Endothelial cell of umbilical vein (primary cell): Measurements from ENCODE around the gene PIGA. TPM values are rescaled to one million over a fixed set of nuclear protein-coding genes. Genes with fewer than 3 reads are reported as not detected.

ENCODE experiments used
- BruUV-seq: library from RNA; stranded (reverse); fragments of 400-500 nt; replicated peaks from 2 replicates; lab custom pipeline; 2021; lab: Mats Ljungman, UMichigan
- CTCF ChIA-PET: fragments of 300-600, 350-600 bp; sonication (Branson Sonifier 250); formaldehyde crosslinking; loops from one replicate; lab custom pipeline; 2021; ENCODE audit warnings: antibody characterized with exemption, inconsistent platforms; lab: Charles Lee
- POLR2A ChIA-PET: fragments of 300-600, 350-600 bp; sonication (Branson Sonifier 250); formaldehyde crosslinking; loops from one replicate; lab custom pipeline; 2021; ENCODE audit warnings: antibody characterized with exemption, inconsistent platforms; lab: Charles Lee
- DNase-seq: peaks from one replicate; pipeline ENCODE4 v3.0.0-alpha.2; 2011; ENCODE audit warnings: low read depth, low spot score
- FAIRE-seq: peaks from 2 replicates; lab custom pipeline; 2011; peaks lifted over from hg19 to GRCh38; lab: Jason Lieb, UNC
- H2AFZ ChIP-seq: 2 replicates; pipeline ENCODE4 v1.6.0; 2012; ENCODE audit warnings: low read depth, low read length, control low read depth, inconsistent platforms
- H3K27ac ChIP-seq: 2 replicates; pipeline ENCODE4 v1.5.1; 2011; ENCODE audit warnings: low read depth, mild to moderate bottlenecking, control low read depth, low read length, moderate library complexity; ENCODE audit not compliant: insufficient read depth
- H3K27me3 ChIP-seq, 2 experiments: 2 replicates each; pipeline versions ENCODE4 v1.6.0 to v1.6.1; 2011; ENCODE audit warnings: low read length in 2 of 2, mixed read lengths in 1 of 2; ENCODE audit not compliant: control insufficient read depth in 2 of 2, insufficient read depth in 2 of 2
- H3K36me3 ChIP-seq, 2 experiments: 2 replicates in 1 of 2; 3 replicates in 1 of 2; pipeline ENCODE4 v1.5.1; 2011; ENCODE audit warnings: low read length in 2 of 2, mild to moderate bottlenecking in 1 of 2, moderate library complexity in 1 of 2; ENCODE audit not compliant: control insufficient read depth in 2 of 2, insufficient read depth in 2 of 2; ENCODE audit errors: extremely low read depth in 1 of 2
- H3K4me1 ChIP-seq: 3 replicates; pipeline ENCODE4 v1.5.1; 2011; ENCODE audit warnings: mild to moderate bottlenecking, low read length; ENCODE audit not compliant: control insufficient read depth, insufficient read depth; ENCODE audit errors: extremely low read depth
- H3K4me2 ChIP-seq: 2 replicates; pipeline ENCODE4 v1.6.1; 2011; ENCODE audit warnings: low read length, control low read depth, mixed read lengths; ENCODE audit not compliant: insufficient read depth
- H3K4me3 ChIP-seq, 3 experiments: fragments of 200-600 bp in 1 of 3; sonication (generic), shearing (Covaris generic) in 1 of 3; replicated peaks in 1 of 3; 2 replicates each; pipeline ENCODE4 v1.5.1; 2011 to 2016; ENCODE audit warnings: control low read depth in 3 of 3, low read length in 3 of 3, mild to moderate bottlenecking in 2 of 3, inconsistent platforms in 1 of 3, low read depth in 1 of 3, moderate library complexity in 1 of 3; ENCODE audit not compliant: insufficient read depth in 1 of 3
- H3K79me2 ChIP-seq: 2 replicates; pipeline ENCODE4 v1.6.0; 2012; ENCODE audit warnings: low read length, inconsistent platforms; ENCODE audit not compliant: control insufficient read depth, insufficient read depth
- H3K9ac ChIP-seq: replicated peaks from 2 replicates; pipeline ENCODE3; 2011; ENCODE audit warnings: low read length, control low read depth; ENCODE audit not compliant: insufficient read depth; ENCODE audit errors: extremely low read depth
- H3K9me1 ChIP-seq: replicated peaks from 3 replicates; pipeline ENCODE4 v1.6.0; 2011; ENCODE audit warnings: mild to moderate bottlenecking, low read length; ENCODE audit not compliant: control insufficient read depth, insufficient read depth; ENCODE audit errors: extremely low read depth
- H3K9me3 ChIP-seq: replicated peaks from 2 replicates; pipeline ENCODE4 v1.5.1; 2012; ENCODE audit warnings: low read length, inconsistent platforms; ENCODE audit not compliant: control insufficient read depth, insufficient read depth
- H4K20me1 ChIP-seq: replicated peaks from 2 replicates; pipeline ENCODE3; 2011; ENCODE audit warnings: mild to moderate bottlenecking, low read length; ENCODE audit not compliant: control insufficient read depth, insufficient read depth; ENCODE audit errors: extremely low read depth
- EZH2 ChIP-seq: IDR thresholded peaks from 2 replicates; pipeline ENCODE4 v1.6.1; 2012; ENCODE audit warnings: borderline replicate concordance, low read depth, mild to moderate bottlenecking, moderate library complexity, low read length, inconsistent platforms; ENCODE audit not compliant: severe bottlenecking
- FOS ChIP-seq: IDR thresholded peaks from 2 replicates; pipeline ENCODE4 v1.6.1; 2011; ENCODE audit warnings: mild to moderate bottlenecking, low read length, moderate library complexity, borderline replicate concordance; ENCODE audit not compliant: insufficient read depth
- GATA2 ChIP-seq: IDR thresholded peaks from 2 replicates; pipeline ENCODE4 v1.7.0; 2011; ENCODE audit warnings: low read depth, mild to moderate bottlenecking, moderate library complexity, mixed read lengths, low read length; ENCODE audit not compliant: insufficient read length, insufficient read depth
- JUN ChIP-seq: IDR thresholded peaks from 2 replicates; pipeline ENCODE4 v1.6.1; 2011; ENCODE audit warnings: borderline replicate concordance, low read depth; ENCODE audit not compliant: insufficient read length, insufficient read depth
- MYC ChIP-seq: IDR thresholded peaks from one replicate; pipeline ENCODE4 v1.6.1; 2011; ENCODE audit warnings: mild to moderate bottlenecking, low read depth, low read length
- POLR2A ChIP-seq: IDR thresholded peaks from 2 replicates; pipeline ENCODE4 v1.6.1; 2012; ENCODE audit warnings: low read depth, mild to moderate bottlenecking, control low read depth, low read length
- POLR2AphosphoS5 ChIP-seq: IDR thresholded peaks from 2 replicates; pipeline ENCODE4 v1.6.1; 2012; ENCODE audit warnings: low read depth, mild to moderate bottlenecking, control low read depth, low read length, moderate library complexity; ENCODE audit not compliant: insufficient read depth
- dilution Hi-C: fragments of 300-500 bp; cut with MboI; formaldehyde crosslinking; loops from one replicate; pipeline ENCODE4 v1.15.0; 2019; ENCODE audit warnings: low sequenced_read_pairs; ENCODE audit not compliant: extremely low pct_ligation_motif_present
- intact Hi-C: fragments of 100-400 bp; cut with micrococcal nuclease; formaldehyde crosslinking; loops from one replicate; pipeline ENCODE4 v1.10.0; 2022
- polyA plus RNA-seq, 4 experiments: library from polyadenylated mRNA; depleted of rRNA in 3 of 4; stranded (reverse) in 3 of 4; unstranded in 1 of 4; fragments of >200 nt; gene quantifications; 2 replicates each; pipeline versions ENCODE4 v1.2.1 to v1.2.3, GENCODE V29; 2011 to 2012; ENCODE audit warnings: missing spikeins in 1 of 4
- total RNA-seq: library from RNA; stranded (reverse); gene quantifications from 2 replicates; pipeline ENCODE4 v1.2.3, GENCODE V29; 2021
- TF ChIP-seq, protein P1 (sequence below), 2 donors: IDR thresholded peaks; 1 replicate in 1 of 2; 2 replicates in 1 of 2; pipeline ENCODE4 v1.5.1; 2011; ENCODE audit warnings: low read length in 2 of 2, mild to moderate bottlenecking in 2 of 2, moderate library complexity in 2 of 2, control low read depth in 1 of 2, inconsistent platforms in 1 of 2, low read depth in 1 of 2; ENCODE audit not compliant: insufficient read depth in 1 of 2; ENCODE audit errors: extremely low read depth in 1 of 2
- TF ChIP-seq, protein P2 (sequence below): IDR thresholded peaks from 2 replicates; pipeline ENCODE4 v1.6.1; 2011; ENCODE audit not compliant: insufficient read depth, insufficient read length

The PIGA gene
- total and polyA plus RNA-seq, 2 donors (not counting 3 experiments of a cell fraction or from before 2014, with no cell fraction given) = 4.0 to 12.1 TPM

DNA sequence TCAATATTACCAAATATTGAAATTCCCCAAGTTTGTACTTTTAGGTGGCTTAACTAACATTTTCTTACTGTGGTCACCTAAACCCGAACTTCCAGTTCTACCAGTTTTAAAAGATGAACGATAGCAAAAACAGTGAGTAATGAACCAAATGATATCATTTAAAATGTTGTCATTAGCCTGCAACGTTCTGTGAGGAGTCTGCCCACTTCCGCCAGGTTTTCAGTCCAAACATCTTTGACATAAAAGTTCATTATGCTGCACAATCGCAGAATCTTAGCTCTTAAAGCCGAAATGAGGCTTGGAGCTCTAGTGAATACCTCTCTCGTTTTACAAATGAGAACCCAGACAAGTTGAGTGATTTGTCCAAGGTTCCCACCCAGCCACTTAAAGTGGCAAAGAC, 762 bp downstream of the PIGA start:
- Histone ChIP-seq H3K36me3 (peaks cover 0 to 3% of the 10 kb centered on the region in 2 experiments), H4K20me1 (no peaks in the 10 kb centered on the region), H3K27me3 (peaks cover 3 to 6% of the 10 kb centered on the region in 2 experiments), H2AFZ (peak overlapping the region; percentile 71), H3K4me2 (peak overlapping the region; percentile 85), H3K4me1 (peaks cover 4% of the 10 kb centered on the region), H3K9me1 (no peaks in the 10 kb centered on the region), H3K9ac (peak overlapping the region; percentile 92), H3K4me3 (peak overlapping the region; percentile 39 to 89 (median 60)), H3K9me3 (no peaks in the 10 kb centered on the region), H3K27ac (peak overlapping the region; percentile 81), H3K79me2 (no peaks in the 10 kb centered on the region)
- dilution Hi-C loops = no loop called here
- ChIA-PET CTCF (interaction anchor here (0.7 kb wide), 1 partner anchor 90 kb away, joined by 3 read pairs; no protein-coding TSS in a partner anchor), POLR2A (no interaction called here)
- DNase-seq = no peak
- no TSS peak for BruUV-seq
- TF ChIP-seq POLR2AphosphoS5 (no peak), JUN (no peak), MYC (no peak), FOS (no peak), GATA2 (no peak), POLR2A (no peak), EZH2 (no peak)
- TF ChIP-seq, protein P1, sequence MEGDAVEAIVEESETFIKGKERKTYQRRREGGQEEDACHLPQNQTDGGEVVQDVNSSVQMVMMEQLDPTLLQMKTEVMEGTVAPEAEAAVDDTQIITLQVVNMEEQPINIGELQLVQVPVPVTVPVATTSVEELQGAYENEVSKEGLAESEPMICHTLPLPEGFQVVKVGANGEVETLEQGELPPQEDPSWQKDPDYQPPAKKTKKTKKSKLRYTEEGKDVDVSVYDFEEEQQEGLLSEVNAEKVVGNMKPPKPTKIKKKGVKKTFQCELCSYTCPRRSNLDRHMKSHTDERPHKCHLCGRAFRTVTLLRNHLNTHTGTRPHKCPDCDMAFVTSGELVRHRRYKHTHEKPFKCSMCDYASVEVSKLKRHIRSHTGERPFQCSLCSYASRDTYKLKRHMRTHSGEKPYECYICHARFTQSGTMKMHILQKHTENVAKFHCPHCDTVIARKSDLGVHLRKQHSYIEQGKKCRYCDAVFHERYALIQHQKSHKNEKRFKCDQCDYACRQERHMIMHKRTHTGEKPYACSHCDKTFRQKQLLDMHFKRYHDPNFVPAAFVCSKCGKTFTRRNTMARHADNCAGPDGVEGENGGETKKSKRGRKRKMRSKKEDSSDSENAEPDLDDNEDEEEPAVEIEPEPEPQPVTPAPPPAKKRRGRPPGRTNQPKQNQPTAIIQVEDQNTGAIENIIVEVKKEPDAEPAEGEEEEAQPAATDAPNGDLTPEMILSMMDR (IDR thresholded peaks at IDR 0.05; ENCODE audit: extremely low read depth in 1 of 2, insufficient read depth in 1 of 2, low read depth in 1 of 2, low read length in 2 of 2) = no peak
- TF ChIP-seq, protein P2, sequence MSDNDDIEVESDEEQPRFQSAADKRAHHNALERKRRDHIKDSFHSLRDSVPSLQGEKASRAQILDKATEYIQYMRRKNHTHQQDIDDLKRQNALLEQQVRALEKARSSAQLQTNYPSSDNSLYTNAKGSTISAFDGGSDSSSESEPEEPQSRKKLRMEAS = no peak
- intact Hi-C loops = no loop called here
- no peak for FAIRE-seq
